Activated naive CD4-positive, alpha-beta T cell treated with anti-CD3 and anti-CD28 coated beads, Interleukin-2, amount 50 U/mL, for 72 hours (primary cell): Measurements from ENCODE around the gene ASPHD1. TPM values are rescaled to one million over a fixed set of nuclear protein-coding genes. Genes with fewer than 3 reads are reported as not detected.

Source experiments
- ATAC-seq, 2 donors: fragments of 150-1000 bp; cut with Tn5 transposase; 2 replicates each; pipeline ENCODE4 v1.10.0; 2021; ENCODE audit warnings: mild to moderate bottlenecking in 2 of 2, moderate library complexity in 2 of 2
- DNase-seq, 2 donors: peaks; one replicate each; pipeline ENCODE4 v3.0.0; 2021 to 2022; ENCODE audit warnings: low spot score in 2 of 2
- H3K27ac Mint-ChIP-seq, 2 donors: one replicate each; pipeline ENCODE4 v1.8.0; 2022; ENCODE audit warnings: mild to moderate bottlenecking in 2 of 2, mixed read lengths in 2 of 2
- H3K36me3 Mint-ChIP-seq, 2 donors: one replicate each; pipeline ENCODE4 v1.8.0; 2022; ENCODE audit warnings: mixed read lengths in 2 of 2
- H3K9me3 Mint-ChIP-seq, 2 donors: one replicate each; pipeline ENCODE4 v1.8.0; 2022; ENCODE audit warnings: mixed read lengths in 2 of 2
- total RNA-seq, 2 donors: library from RNA; stranded (reverse); gene quantifications; one replicate each; pipeline ENCODE4 v1.2.3, GENCODE V29; 2022

Gene ASPHD1
- total RNA-seq, 2 donors from 2014 or later = 1.4 to 3.8 TPM

DNA sequence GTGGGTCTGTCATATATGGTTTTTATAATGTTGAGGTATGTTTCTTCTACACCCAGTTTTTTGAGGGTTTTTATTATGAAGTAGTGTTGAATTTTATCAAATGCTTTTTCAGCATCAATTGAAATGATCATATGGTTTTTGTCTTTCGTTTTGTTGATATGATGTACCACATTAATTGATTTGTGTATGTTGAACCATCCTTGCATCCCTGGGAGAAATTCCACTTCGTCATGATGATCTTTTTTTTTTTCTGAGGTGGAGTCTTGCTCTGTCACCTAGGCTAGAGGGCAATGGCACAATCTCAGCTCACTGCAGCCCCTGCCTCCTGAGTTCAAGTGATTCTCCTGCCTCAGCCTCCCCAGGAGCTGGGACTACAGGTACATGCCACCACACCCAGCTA lies 47.6 kb downstream of the ASPHD1 start:
- H3K27ac Mint-ChIP-seq = no peak overlapping the region
- H3K36me3 Mint-ChIP-seq = peaks cover 0 to 6% of the 10 kb centered on the region in 2 donors
- DNase-seq = no peak
- no peak for ATAC-seq
- peaks cover 3 to 8% of the 10 kb centered on the region in 2 donors for H3K9me3 Mint-ChIP-seq

DNA sequence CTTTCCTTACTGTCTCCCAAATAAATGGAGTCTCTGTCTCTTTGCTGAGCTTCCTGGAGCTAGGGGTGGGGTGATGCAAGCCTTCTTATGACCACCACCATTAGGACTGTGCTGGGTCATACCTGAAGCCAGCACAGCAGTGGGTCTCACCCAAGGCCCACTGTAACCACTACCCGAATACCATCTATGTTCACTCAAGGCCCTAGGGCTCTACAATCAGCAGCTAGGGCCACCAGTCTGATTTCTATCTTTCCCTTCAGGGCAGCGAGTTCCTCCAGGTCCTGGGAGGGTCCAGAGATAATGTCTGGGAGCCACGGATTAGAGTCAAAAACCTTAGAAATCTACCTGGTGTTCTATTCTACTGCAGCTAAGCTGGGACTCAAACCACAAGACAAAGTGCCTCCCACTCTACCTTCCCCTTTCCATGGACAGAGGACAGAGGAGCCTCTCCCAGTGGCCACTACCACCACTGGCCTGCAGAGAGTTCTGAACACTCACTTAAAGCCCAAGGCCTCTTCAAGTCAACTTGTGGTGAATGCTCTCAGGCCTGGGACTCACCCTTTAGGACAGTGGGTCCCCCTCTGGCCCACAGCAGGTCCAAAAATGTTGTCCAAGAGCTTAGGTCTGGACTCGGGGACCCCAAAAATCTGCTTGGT lies 50.6 kb downstream of the ASPHD1 start:
- Mint-ChIP-seq H3K9me3 (peaks cover 3 to 8% of the 10 kb centered on the region in 2 donors), H3K27ac (no peak overlapping the region), H3K36me3 (peaks cover 0 to 6% of the 10 kb centered on the region in 2 donors)
- ATAC-seq (no peak), DNase-seq (no peak)

DNA sequence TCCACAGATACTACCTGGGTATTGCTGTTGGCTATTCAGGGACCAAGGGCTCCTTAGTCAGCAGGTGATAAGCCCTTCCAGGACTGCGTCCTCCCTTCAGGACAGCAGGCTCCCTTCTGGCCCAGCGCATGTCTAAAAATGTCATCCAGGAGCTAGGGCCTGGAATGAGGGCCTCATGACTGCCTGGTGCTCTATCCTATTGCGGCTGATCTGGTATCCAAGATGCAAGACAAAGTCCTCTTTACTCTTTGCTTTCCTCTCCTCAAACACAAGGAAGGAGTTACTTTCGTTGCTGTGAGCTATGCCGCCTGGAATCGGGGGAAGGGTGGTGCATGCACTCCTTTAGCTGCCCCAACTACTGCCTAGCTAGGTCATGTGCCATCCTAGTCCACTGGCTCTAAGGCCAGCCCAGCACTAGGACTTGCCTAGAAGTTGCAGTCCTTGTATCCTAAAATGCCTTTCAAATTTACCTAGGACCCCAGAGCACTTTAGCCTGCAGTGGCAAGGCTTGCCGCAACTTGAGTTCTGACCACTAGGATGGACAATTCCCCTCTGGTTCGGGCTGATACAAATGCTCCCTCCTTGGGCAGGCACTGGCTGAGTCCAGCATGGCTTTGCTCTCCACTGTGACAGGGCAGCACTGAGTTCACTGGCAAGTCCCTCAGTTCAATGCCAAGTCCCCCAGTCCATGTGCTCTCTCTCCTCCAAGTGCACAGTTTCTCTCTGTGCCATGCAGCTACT lies 51.5 kb downstream of the ASPHD1 start:
- Mint-ChIP-seq H3K36me3 (peaks cover 0 to 6% of the 10 kb centered on the region in 2 donors), H3K9me3 (peaks cover 3 to 8% of the 10 kb centered on the region in 2 donors), H3K27ac (no peak overlapping the region)
- DNase-seq (no peak), ATAC-seq (no peak)

Other genes starting within 250 kb of the ASPHD1 start
- 100 to 1,000 TPM in 1 of 2 donors, 10 to 100 TPM in 1; 83.4 to 145 TPM for gene SPN, start 237.2 kb upstream of the ASPHD1 start, total RNA-seq
- 10 to 100 TPM; 10.1 to 14.5 TPM for gene QPRT, start 221.3 kb upstream of the ASPHD1 start, total RNA-seq
- gene C16orf54, start 154.5 kb upstream of the ASPHD1 start, total RNA-seq = 10 to 100 TPM; 14.0 to 19.5 TPM
- not detected for gene ZG16, start 122.2 kb upstream of the ASPHD1 start, total RNA-seq
- gene KIF22, start 109.7 kb upstream of the ASPHD1 start, total RNA-seq = 100 to 1,000 TPM; 151 to 268 TPM
- 100 to 1,000 TPM; 285 to 386 TPM for gene MAZ, start 94.0 kb upstream of the ASPHD1 start, total RNA-seq
- gene PRRT2, start 88.3 kb upstream of the ASPHD1 start, total RNA-seq = 1 to 10 TPM; 1.4 to 5.9 TPM
- 10 to 100 TPM; 20.2 to 40.0 TPM for gene PAGR1, start 84.3 kb upstream of the ASPHD1 start, total RNA-seq
- 100 to 1,000 TPM in 1 of 2 donors, 10 to 100 TPM in 1; 77.6 to 168 TPM for gene MVP, start 80.0 kb upstream of the ASPHD1 start, total RNA-seq
- 10 to 100 TPM; 39.4 to 40.6 TPM for gene CDIPT, start 37.3 kb upstream of the ASPHD1 start, total RNA-seq
- 1 to 10 TPM in 1 of 2 donors, under 1 TPM in 1; 0.35 to 1.3 TPM for gene SEZ6L2, start 938 bp upstream of the ASPHD1 start, total RNA-seq
- 10 to 100 TPM; 37.1 to 55.5 TPM for gene KCTD13, start 25.7 kb downstream of the ASPHD1 start, total RNA-seq
- gene TMEM219, start 61.6 kb downstream of the ASPHD1 start, total RNA-seq = 10 to 100 TPM; 52.5 to 63.8 TPM
- gene TAOK2, start 73.4 kb downstream of the ASPHD1 start, total RNA-seq = 10 to 100 TPM; 29.6 to 52.7 TPM
- gene HIRIP3, start 95.1 kb downstream of the ASPHD1 start, total RNA-seq = 10 to 100 TPM; 30.1 to 38.7 TPM
- gene INO80E, start 95.8 kb downstream of the ASPHD1 start, total RNA-seq = 10 to 100 TPM; 85.3 to 90.7 TPM
- gene DOC2A, start 110.5 kb downstream of the ASPHD1 start, total RNA-seq = 1 to 10 TPM in 1 of 2 donors, under 1 TPM in 1; 0.80 to 2.0 TPM
- gene C16orf92, start 122.7 kb downstream of the ASPHD1 start, total RNA-seq = not detected
- gene TLCD3B, start 130.8 kb downstream of the ASPHD1 start, total RNA-seq = 10 to 100 TPM in 1 of 2 donors, 1 to 10 TPM in 1; 3.4 to 14.1 TPM
- 1,000 to 10,000 TPM; 1,322 to 2,822 TPM for gene ALDOA, start 165.3 kb downstream of the ASPHD1 start, total RNA-seq
- 100 to 1,000 TPM; 130 to 136 TPM for gene PPP4C, start 175.5 kb downstream of the ASPHD1 start, total RNA-seq
- 1 to 10 TPM; 3.9 to 5.7 TPM for gene TBX6, start 191.4 kb downstream of the ASPHD1 start, total RNA-seq
- 100 to 1,000 TPM in 1 of 2 donors, 10 to 100 TPM in 1; 24.0 to 112 TPM for gene YPEL3, start 195.7 kb downstream of the ASPHD1 start, total RNA-seq
- gene GDPD3, start 213.0 kb downstream of the ASPHD1 start, total RNA-seq = 10 to 100 TPM; 16.7 to 25.8 TPM
- 100 to 1,000 TPM in 1 of 2 donors, 10 to 100 TPM in 1; 81.0 to 126 TPM for gene MAPK3, start 222.7 kb downstream of the ASPHD1 start, total RNA-seq